ENCODE results near the gene HNF1A. TPM values are rescaled to one million over a fixed set of nuclear protein-coding genes. Genes with fewer than 3 reads are reported as not detected.
A peak's percentile ranks its signal among the peaks of the same experiment; 100 is the strongest.

HNF1A gene
- total and polyA plus RNA-seq, 2 of the 13 experiments (the other 11 are each of a cell fraction or from before 2014, with no cell fraction given) = 13.4 to 34.7 TPM

DNA sequence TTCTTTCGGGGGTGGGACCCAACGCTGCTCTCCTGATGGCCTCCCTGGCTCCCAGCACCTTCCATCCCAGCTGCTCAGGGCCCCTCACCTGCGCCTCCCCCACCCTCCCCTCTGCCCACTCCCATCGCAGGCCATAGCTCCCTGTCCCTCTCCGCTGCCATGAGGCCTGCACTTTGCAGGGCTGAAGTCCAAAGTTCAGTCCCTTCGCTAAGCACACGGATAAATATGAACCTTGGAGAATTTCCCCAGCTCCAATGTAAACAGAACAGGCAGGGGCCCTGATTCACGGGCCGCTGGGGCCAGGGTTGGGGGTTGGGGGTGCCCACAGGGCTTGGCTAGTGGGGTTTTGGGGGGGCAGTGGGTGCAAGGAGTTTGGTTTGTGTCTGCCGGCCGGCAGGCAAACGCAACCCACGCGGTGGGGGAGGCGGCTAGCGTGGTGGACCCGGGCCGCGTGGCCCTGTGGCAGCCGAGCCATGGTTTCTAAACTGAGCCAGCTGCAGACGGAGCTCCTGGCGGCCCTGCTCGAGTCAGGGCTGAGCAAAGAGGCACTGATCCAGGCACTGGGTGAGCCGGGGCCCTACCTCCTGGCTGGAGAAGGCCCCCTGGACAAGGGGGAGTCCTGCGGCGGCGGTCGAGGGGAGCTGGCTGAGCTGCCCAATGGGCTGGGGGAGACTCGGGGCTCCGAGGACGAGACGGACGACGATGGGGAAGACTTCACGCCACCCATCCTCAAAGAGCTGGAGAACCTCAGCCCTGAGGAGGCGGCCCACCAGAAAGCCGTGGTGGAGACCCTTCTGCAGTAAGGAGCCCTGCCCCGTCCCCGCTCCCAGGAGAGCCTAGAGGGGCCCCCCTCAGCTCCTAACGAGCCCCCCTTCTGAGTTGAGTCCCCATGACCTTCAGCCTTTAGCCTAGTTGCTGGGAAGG, at the start of gene HNF1A (continued):
- TF ChIP-seq HES4 (CRISPR knock-in tag; IDR thresholded peaks at IDR 0.05; ENCODE audit: borderline replicate concordance) (no peak), ZNF160 (CRISPR knock-in tag; IDR thresholded peaks at IDR 0.05) (peak; percentile 65; the same call in 1 of the 2 replicates), ZNF598 (CRISPR knock-in tag; IDR thresholded peaks at IDR 0.05; ENCODE audit: borderline replicate concordance) (no peak), ZNF20 (CRISPR knock-in tag; IDR thresholded peaks at IDR 0.05) (peak; percentile 54; the same call in 1 of the 2 replicates), ZNF564 (CRISPR knock-in tag; IDR thresholded peaks at IDR 0.05) (no peak), ZNF225 (CRISPR knock-in tag; IDR thresholded peaks at IDR 0.05) (no peak), ZNF766 (CRISPR knock-in tag; IDR thresholded peaks at IDR 0.05; ENCODE audit: borderline replicate concordance) (peak; percentile 79; the same call in 1 of the 2 replicates), POLR2AphosphoS5 (IDR thresholded peaks at IDR 0.05; ENCODE audit: low read depth, low read length) (peak; percentile 80), REL (CRISPR knock-in tag; conservative IDR thresholded peaks at IDR 0.05) (no peak), CREM (IDR thresholded peaks at IDR 0.05) (peak; percentile 83; the same call in 1 of the 2 replicates), CREM (CRISPR knock-in tag; IDR thresholded peaks at IDR 0.05) (no peak), YY1 (IDR thresholded peaks at IDR 0.05; ENCODE audit: insufficient read depth, insufficient replicate concordance, low read depth, low read length) (peak; percentile 89), HOXA3 (CRISPR knock-in tag; IDR thresholded peaks at IDR 0.05) (peak; percentile 69; the same call in 1 of the 2 replicates)
- TF ChIP-seq, protein P1, sequence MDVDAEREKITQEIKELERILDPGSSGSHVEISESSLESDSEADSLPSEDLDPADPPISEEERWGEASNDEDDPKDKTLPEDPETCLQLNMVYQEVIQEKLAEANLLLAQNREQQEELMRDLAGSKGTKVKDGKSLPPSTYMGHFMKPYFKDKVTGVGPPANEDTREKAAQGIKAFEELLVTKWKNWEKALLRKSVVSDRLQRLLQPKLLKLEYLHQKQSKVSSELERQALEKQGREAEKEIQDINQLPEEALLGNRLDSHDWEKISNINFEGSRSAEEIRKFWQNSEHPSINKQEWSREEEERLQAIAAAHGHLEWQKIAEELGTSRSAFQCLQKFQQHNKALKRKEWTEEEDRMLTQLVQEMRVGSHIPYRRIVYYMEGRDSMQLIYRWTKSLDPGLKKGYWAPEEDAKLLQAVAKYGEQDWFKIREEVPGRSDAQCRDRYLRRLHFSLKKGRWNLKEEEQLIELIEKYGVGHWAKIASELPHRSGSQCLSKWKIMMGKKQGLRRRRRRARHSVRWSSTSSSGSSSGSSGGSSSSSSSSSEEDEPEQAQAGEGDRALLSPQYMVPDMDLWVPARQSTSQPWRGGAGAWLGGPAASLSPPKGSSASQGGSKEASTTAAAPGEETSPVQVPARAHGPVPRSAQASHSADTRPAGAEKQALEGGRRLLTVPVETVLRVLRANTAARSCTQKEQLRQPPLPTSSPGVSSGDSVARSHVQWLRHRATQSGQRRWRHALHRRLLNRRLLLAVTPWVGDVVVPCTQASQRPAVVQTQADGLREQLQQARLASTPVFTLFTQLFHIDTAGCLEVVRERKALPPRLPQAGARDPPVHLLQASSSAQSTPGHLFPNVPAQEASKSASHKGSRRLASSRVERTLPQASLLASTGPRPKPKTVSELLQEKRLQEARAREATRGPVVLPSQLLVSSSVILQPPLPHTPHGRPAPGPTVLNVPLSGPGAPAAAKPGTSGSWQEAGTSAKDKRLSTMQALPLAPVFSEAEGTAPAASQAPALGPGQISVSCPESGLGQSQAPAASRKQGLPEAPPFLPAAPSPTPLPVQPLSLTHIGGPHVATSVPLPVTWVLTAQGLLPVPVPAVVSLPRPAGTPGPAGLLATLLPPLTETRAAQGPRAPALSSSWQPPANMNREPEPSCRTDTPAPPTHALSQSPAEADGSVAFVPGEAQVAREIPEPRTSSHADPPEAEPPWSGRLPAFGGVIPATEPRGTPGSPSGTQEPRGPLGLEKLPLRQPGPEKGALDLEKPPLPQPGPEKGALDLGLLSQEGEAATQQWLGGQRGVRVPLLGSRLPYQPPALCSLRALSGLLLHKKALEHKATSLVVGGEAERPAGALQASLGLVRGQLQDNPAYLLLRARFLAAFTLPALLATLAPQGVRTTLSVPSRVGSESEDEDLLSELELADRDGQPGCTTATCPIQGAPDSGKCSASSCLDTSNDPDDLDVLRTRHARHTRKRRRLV (CRISPR knock-in tag; IDR thresholded peaks at IDR 0.05) = peak; percentile 37; the same call in 1 of the 2 replicates
- TF ChIP-seq, protein P2, sequence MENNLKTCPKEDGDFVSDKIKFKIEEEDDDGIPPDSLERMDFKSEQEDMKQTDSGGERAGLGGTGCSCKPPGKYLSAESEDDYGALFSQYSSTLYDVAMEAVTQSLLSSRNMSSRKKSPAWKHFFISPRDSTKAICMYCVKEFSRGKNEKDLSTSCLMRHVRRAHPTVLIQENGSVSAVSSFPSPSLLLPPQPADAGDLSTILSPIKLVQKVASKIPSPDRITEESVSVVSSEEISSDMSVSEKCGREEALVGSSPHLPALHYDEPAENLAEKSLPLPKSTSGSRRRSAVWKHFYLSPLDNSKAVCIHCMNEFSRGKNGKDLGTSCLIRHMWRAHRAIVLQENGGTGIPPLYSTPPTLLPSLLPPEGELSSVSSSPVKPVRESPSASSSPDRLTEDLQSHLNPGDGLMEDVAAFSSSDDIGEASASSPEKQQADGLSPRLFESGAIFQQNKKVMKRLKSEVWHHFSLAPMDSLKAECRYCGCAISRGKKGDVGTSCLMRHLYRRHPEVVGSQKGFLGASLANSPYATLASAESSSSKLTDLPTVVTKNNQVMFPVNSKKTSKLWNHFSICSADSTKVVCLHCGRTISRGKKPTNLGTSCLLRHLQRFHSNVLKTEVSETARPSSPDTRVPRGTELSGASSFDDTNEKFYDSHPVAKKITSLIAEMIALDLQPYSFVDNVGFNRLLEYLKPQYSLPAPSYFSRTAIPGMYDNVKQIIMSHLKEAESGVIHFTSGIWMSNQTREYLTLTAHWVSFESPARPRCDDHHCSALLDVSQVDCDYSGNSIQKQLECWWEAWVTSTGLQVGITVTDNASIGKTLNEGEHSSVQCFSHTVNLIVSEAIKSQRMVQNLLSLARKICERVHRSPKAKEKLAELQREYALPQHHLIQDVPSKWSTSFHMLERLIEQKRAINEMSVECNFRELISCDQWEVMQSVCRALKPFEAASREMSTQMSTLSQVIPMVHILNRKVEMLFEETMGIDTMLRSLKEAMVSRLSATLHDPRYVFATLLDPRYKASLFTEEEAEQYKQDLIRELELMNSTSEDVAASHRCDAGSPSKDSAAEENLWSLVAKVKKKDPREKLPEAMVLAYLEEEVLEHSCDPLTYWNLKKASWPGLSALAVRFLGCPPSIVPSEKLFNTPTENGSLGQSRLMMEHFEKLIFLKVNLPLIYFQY (CRISPR knock-in tag; IDR thresholded peaks at IDR 0.05; ENCODE audit: borderline replicate concordance) = no peak
- TF ChIP-seq, protein P3, sequence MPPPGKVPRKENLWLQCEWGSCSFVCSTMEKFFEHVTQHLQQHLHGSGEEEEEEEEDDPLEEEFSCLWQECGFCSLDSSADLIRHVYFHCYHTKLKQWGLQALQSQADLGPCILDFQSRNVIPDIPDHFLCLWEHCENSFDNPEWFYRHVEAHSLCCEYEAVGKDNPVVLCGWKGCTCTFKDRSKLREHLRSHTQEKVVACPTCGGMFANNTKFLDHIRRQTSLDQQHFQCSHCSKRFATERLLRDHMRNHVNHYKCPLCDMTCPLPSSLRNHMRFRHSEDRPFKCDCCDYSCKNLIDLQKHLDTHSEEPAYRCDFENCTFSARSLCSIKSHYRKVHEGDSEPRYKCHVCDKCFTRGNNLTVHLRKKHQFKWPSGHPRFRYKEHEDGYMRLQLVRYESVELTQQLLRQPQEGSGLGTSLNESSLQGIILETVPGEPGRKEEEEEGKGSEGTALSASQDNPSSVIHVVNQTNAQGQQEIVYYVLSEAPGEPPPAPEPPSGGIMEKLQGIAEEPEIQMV (CRISPR knock-in tag; IDR thresholded peaks at IDR 0.05; ENCODE audit: low read depth) = peak; percentile 62; the same call in 1 of the 2 replicates

Data from HepG2 (cell line).